Transverse colon (tissue), 4 donors: ENCODE results near the gene TARS2.

ENCODE experiments used
- CTCF ChIP-seq, 5 experiments: fragments of 200-600 bp in 3 of 5; fragments of 450-650 bp in 2 of 5; sonication (generic) in 3 of 5; IDR thresholded peaks; 1 replicate in 2 of 5; 2 replicates in 3 of 5; pipeline ENCODE4 v1.5.1; 2016 to 2017; ENCODE audit warnings: antibody characterized with exemption in 5 of 5, inconsistent platforms in 3 of 5, mild to moderate bottlenecking in 2 of 5, moderate library complexity in 1 of 5
- EP300 ChIP-seq: sonication (generic); formaldehyde crosslinking; IDR thresholded peaks from one replicate; pipeline ENCODE4 v1.6.1; 2017; ENCODE audit warnings: antibody characterized with exemption, low read depth
- POLR2A ChIP-seq: fragments of 450-650 bp; IDR thresholded peaks from one replicate; pipeline ENCODE4 v1.6.1; 2016; ENCODE audit warnings: antibody characterized with exemption, mild to moderate bottlenecking, moderate library complexity
- POLR2AphosphoS5 ChIP-seq, 3 donors: sonication (generic); formaldehyde crosslinking; IDR thresholded peaks; one replicate each; pipeline ENCODE4 v1.6.1; 2016; ENCODE audit warnings: antibody characterized with exemption in 3 of 3

DNA sequence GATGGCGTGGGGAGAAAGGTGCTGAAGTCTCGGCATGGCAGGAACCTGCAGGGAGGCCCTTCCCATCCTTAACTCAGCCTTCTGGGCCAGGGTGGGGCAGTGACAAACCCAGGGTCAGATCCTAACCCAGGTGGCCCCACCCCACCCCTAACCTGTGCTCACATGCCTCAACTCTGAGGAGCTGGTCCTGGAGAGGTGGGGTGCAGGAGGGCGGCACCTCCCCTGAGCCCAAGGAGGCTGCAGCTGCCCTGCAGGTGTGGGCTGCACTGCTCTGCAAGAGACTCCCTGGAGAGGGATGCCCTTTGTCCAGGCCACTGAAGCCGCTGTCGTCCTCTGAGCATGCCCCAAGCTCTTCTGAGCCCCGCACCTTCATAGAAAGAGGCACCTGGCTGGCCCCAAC lies 46.8 kb downstream of the TARS2 start:
- TF ChIP-seq CTCF (IDR thresholded peaks at IDR 0.05) = no peak
- no peak for TF ChIP-seq POLR2A
- TF ChIP-seq POLR2AphosphoS5 (IDR thresholded peaks at IDR 0.05) = no peak
- TF ChIP-seq EP300 = no peak
